DND-41 (cell line): ENCODE data around the gene OR14C36.

Source experiments
- EZH2 ChIP-seq: IDR thresholded peaks from 3 replicates; pipeline ENCODE4 v1.6.1; 2012; ENCODE audit warnings: borderline replicate concordance, low read depth, mild to moderate bottlenecking, moderate library complexity, low read length, inconsistent platforms; ENCODE audit not compliant: severe bottlenecking
- TF ChIP-seq, protein P1 (sequence below): IDR thresholded peaks from 2 replicates; pipeline ENCODE4 v1.5.1; 2012; ENCODE audit warnings: borderline replicate concordance, low read length, moderate library complexity, mild to moderate bottlenecking; ENCODE audit not compliant: poor library complexity, severe bottlenecking; ENCODE audit errors: extremely low read depth

DNA sequence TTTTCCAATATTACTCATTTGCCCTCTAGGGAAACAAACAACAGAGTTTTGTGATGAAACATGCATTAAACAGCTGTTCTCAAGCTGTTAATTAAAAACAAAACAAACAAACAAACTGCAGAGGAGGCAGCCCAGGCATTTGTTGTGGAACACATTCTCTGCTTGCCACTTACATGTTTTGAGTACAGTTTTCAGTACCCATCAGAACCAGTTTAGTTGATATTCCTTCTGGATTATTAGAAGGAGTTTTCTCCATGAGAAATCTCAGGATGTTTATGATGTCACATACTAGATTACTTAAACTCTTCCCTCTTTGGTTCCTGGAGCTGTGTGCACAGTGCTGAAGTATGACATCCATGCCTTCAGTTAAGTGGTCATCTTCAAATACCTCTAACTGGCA lies 26.9 kb downstream of the OR14C36 start, which contains the start of gene OR2T6:
- TF ChIP-seq, protein P1, sequence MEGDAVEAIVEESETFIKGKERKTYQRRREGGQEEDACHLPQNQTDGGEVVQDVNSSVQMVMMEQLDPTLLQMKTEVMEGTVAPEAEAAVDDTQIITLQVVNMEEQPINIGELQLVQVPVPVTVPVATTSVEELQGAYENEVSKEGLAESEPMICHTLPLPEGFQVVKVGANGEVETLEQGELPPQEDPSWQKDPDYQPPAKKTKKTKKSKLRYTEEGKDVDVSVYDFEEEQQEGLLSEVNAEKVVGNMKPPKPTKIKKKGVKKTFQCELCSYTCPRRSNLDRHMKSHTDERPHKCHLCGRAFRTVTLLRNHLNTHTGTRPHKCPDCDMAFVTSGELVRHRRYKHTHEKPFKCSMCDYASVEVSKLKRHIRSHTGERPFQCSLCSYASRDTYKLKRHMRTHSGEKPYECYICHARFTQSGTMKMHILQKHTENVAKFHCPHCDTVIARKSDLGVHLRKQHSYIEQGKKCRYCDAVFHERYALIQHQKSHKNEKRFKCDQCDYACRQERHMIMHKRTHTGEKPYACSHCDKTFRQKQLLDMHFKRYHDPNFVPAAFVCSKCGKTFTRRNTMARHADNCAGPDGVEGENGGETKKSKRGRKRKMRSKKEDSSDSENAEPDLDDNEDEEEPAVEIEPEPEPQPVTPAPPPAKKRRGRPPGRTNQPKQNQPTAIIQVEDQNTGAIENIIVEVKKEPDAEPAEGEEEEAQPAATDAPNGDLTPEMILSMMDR = no peak
- TF ChIP-seq EZH2 = no peak
